Lower lobe of right lung (tissue), 2 donors: ENCODE measurements around the gene CMPK1. TPM values are rescaled to one million over a fixed set of nuclear protein-coding genes. Genes with fewer than 3 reads are reported as not detected.

Experiments used
- ATAC-seq, 2 donors: fragments of 200-7000 bp; cut with Tn5 transposase; one replicate each; pipeline ENCODE4 v1.9.1; 2020 to 2022; ENCODE audit warnings: mild to moderate bottlenecking in 2 of 2, moderate library complexity in 2 of 2
- DNase-seq: peaks from one replicate; pipeline ENCODE4 v3.0.0-alpha.2; 2020
- H3K27ac ChIP-seq: fragments of 200-600 bp; one replicate; pipeline ENCODE4 v1.8.0; 2022
- H3K27me3 ChIP-seq: fragments of 200-600 bp; one replicate; pipeline ENCODE4 v1.8.0; 2022; ENCODE audit warnings: low read depth
- H3K36me3 ChIP-seq: fragments of 200-600 bp; one replicate; pipeline ENCODE4 v1.8.0; 2022; ENCODE audit warnings: mild to moderate bottlenecking
- H3K4me1 ChIP-seq: fragments of 200-600 bp; one replicate; pipeline ENCODE4 v1.8.0; 2022
- H3K4me3 ChIP-seq: fragments of 200-600 bp; one replicate; pipeline ENCODE4 v1.8.0; 2022; ENCODE audit warnings: mild to moderate bottlenecking
- H3K9me3 ChIP-seq: fragments of 200-600 bp; one replicate; pipeline ENCODE4 v1.8.0; 2022
- intact Hi-C: fragments of 100-400 bp; cut with DNase I; formaldehyde crosslinking; loops from one replicate; pipeline ENCODE4 v1.11.0; 2022
- total RNA-seq: library from RNA; stranded (reverse); fragmentation: NEBNext Ultra II Directional; extraction: Animal tissue kit (Norgen Biotek cat#: 25700); gene quantifications from one replicate; pipeline ENCODE4 v1.2.1, GENCODE V29; 2021
- TF ChIP-seq, protein P1 (sequence below): fragments of 200-600 bp; IDR thresholded peaks from one replicate; pipeline ENCODE4 v1.8.0; 2022; ENCODE audit warnings: antibody characterized with exemption, mild to moderate bottlenecking
- donor health status: DM: no; HTN: yes; CAD: no; lungs with severe emphysema.

The CMPK1 gene
- total RNA-seq, 1 donor from 2014 or later: 116 TPM

DNA sequence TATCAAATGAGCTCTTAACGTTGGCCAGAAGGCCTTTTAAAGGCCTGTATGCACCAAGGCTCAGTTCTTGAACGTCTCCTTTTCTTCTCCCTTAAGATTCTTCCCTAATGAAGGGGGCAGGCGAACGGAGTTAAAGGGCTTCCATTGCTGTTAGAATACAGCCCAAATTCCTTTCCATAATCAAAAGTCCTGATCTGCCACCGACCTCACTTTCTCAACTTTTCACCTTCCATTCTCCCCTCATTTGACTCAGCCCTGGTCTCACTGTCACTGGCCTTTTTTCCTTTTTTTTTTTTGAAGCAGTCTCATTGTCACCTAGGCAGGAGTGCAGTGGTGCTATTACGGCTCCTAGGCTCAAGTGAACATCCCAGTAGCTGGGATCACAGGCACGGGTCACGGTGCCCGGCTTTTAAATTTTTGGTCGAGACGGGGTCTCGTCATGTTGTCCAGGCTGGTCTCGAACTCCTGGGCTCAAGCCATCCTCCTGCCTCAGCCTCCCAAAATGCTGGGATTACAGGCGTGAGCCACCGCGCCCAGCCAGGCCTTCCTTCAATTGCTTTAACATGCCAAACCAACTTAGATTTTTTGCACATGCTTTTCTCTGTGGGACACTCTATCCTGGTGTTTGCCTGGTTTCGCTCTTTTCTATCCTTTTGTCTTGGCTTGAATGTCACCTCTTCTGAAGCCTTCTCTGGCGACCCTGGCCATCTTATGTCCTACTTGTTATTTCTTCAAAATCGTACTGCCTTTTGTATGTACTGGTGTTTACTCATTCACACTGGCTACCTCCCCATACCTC is 612 bp upstream of the CMPK1 start:
- H3K4me1 ChIP-seq: peaks cover 30% of the 10 kb centered on the region
- peak overlapping the region; percentile 96 for H3K27ac ChIP-seq
- no peaks in the 10 kb centered on the region for H3K36me3 ChIP-seq
- no peak for ATAC-seq
- DNase-seq: no peak
- peak overlapping the region; percentile 91 for H3K4me3 ChIP-seq
- no peaks in the 10 kb centered on the region for H3K27me3 ChIP-seq
- no peaks in the 10 kb centered on the region for H3K9me3 ChIP-seq
- TF ChIP-seq, protein P1, sequence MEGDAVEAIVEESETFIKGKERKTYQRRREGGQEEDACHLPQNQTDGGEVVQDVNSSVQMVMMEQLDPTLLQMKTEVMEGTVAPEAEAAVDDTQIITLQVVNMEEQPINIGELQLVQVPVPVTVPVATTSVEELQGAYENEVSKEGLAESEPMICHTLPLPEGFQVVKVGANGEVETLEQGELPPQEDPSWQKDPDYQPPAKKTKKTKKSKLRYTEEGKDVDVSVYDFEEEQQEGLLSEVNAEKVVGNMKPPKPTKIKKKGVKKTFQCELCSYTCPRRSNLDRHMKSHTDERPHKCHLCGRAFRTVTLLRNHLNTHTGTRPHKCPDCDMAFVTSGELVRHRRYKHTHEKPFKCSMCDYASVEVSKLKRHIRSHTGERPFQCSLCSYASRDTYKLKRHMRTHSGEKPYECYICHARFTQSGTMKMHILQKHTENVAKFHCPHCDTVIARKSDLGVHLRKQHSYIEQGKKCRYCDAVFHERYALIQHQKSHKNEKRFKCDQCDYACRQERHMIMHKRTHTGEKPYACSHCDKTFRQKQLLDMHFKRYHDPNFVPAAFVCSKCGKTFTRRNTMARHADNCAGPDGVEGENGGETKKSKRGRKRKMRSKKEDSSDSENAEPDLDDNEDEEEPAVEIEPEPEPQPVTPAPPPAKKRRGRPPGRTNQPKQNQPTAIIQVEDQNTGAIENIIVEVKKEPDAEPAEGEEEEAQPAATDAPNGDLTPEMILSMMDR: no peak
- intact Hi-C loops: no loop called here

GRCh38 chr1:47333922-47334764 is 553 bp downstream of the CMPK1 start:
- intact Hi-C loops: no loop called here
- H3K27ac ChIP-seq: peak overlapping the region; percentile 96
- H3K4me1 ChIP-seq: peaks cover 30% of the 10 kb centered on the region
- DNase-seq (peak; percentile 89), ATAC-seq (peak; percentile 96 to 98)
- H3K4me3 ChIP-seq: peak overlapping the region; percentile 91
- H3K27me3 ChIP-seq: no peaks in the 10 kb centered on the region
- TF ChIP-seq, protein P1: no peak
- no peaks in the 10 kb centered on the region for H3K36me3 ChIP-seq
- H3K9me3 ChIP-seq: no peaks in the 10 kb centered on the region

DNA sequence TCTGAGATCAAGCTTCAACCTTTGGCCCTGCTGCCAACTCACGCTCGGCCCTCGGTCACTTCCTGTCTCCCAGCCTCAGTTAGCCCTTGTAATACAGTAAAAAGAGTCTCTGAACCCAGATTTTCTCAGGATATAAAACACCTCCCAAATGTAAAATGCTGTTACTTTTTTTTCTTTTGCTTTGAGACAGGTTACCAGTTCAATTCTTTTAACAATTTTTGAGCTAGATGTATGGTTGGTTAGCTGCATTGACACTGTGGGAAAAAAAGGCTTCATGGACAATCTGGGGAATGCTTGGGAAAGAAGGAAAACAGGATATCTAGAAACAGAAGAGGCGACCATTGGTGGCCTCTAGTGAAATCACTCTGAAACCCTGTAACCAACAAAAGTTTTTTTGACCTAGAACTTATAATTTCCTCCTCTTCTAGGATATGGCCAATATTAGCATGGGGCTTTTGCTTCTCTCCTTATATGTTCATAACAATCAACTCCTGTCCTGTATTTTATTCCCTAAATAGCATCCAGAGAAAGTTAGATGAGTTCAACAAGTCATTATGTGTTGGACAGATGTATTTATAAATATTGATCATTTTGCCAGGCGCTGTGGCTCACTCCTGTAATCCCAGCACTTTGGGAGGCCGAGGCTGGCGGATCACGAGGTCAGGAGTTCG is 1.3 kb downstream of the CMPK1 start:
- Histone ChIP-seq H3K4me3 (peak overlapping the region; percentile 91), H3K4me1 (peaks cover 30% of the 10 kb centered on the region), H3K36me3 (no peaks in the 10 kb centered on the region), H3K9me3 (no peaks in the 10 kb centered on the region), H3K27me3 (no peaks in the 10 kb centered on the region), H3K27ac (peak overlapping the region; percentile 96)
- DNase-seq: no peak
- TF ChIP-seq, protein P1: no peak
- no peak for ATAC-seq
- intact Hi-C loops: no loop called here

- no peak for ATAC-seq
- intact Hi-C loops: no loop called here
Measured at GRCh38 chr1:47337350-47337749, 3.8 kb downstream of the CMPK1 start.

More at GRCh38 chr1:47337350-47337749, 3.8 kb downstream of the CMPK1 start:
- peaks cover 29% of the 10 kb centered on the region for H3K4me1 ChIP-seq
- H3K27me3 ChIP-seq: no peaks in the 10 kb centered on the region
- no peak overlapping the region for H3K4me3 ChIP-seq
- H3K27ac ChIP-seq: no peak overlapping the region
- H3K9me3 ChIP-seq: no peaks in the 10 kb centered on the region
- TF ChIP-seq, protein P1: no peak
- DNase-seq: no peak
- no peaks in the 10 kb centered on the region for H3K36me3 ChIP-seq
